ENCODE results near the gene GDF10.

The GDF10 gene

GRCh38 chr10:47261121-47261520 is 38.9 kb upstream of the GDF10 start:
- peaks cover 13% of the 10 kb centered on the region for H3K36me3 Mint-ChIP-seq
- H3K27me3 Mint-ChIP-seq, result no peaks in the 10 kb centered on the region
- H3K4me1 Mint-ChIP-seq (ENCODE audit: low read depth), result peaks cover 95% of the 10 kb centered on the region
- H3K9me3 Mint-ChIP-seq (ENCODE audit: low read depth), result peaks cover 7% of the 10 kb centered on the region
- H3K4me3 Mint-ChIP-seq, result peak overlapping the region; percentile 72
- peak overlapping the region; percentile 99 for H3K27ac Mint-ChIP-seq

DNA sequence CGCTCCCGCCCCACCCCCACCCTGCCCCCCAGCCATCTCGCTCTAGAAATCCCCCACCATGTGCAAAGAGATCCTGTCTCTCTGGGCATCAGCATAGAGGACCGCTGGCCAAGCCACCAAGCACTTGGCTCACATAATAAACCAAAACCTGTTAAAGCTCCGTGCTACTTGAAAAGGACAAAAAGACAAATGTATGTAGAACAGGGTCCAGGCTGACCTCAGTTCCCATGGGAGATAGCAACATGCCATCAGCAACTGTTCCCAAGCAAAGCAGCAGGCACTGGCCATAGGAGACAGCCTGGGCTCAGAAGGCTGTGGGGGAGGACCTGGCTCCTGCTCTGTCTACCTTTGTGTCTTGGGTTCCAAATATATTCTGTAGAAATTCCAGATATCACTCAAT is 38.4 kb upstream of the GDF10 start:
- Mint-ChIP-seq H3K4me1 (ENCODE audit: low read depth) (peaks cover 95% of the 10 kb centered on the region), H3K27ac (peak overlapping the region; percentile 99), H3K9me3 (ENCODE audit: low read depth) (peaks cover 7% of the 10 kb centered on the region), H3K27me3 (no peaks in the 10 kb centered on the region), H3K36me3 (peaks cover 13% of the 10 kb centered on the region), H3K4me3 (peak overlapping the region; percentile 72)

DNA sequence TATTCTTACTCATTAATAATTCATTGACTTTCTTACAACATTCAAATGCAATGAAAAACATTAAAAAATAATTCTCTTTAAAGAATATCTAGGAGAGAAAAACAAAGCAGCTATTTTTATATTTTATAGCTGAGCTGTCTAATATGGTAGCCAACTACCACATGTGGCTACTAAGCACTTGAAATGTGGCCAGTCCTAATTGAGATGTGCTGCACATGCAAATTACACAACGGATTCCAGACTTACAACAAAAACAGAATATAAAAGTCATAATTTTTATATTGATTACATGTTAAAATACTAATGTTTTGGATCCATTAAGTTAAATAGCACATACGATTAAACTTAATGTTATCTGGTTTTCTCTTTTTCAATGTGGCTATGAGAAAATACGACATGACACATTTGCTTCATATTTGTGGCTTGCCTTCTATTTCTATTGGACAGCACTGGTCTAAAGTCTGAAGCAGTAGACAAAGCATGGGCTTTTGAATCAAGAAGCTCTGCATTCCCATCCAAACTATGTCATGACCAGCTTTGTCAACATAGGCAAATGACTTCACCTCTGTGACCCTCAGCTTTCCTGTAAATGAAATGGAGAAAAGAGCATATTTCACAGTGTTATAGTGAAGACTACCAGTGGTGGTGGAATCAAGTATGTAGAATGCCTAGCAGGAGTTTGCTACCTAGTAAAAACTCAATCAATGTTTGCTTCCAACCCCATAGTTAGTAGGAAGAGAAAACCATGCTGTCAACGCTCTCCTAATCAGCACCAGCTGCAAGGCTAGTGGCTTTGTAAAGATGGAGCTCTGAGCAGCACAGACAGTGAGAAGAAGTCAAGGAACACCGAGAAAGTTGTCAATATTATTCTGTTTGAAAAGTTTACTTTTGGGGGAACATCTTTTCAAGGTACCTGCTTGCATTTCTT is 37.1 kb upstream of the GDF10 start:
- Mint-ChIP-seq H3K27me3 (no peaks in the 10 kb centered on the region), H3K36me3 (peaks cover 20% of the 10 kb centered on the region), H3K4me3 (no peak overlapping the region), H3K4me1 (ENCODE audit: low read depth) (peaks cover 93% of the 10 kb centered on the region), H3K9me3 (ENCODE audit: low read depth) (no peaks in the 10 kb centered on the region), H3K27ac (peak overlapping the region; percentile 99)

DNA sequence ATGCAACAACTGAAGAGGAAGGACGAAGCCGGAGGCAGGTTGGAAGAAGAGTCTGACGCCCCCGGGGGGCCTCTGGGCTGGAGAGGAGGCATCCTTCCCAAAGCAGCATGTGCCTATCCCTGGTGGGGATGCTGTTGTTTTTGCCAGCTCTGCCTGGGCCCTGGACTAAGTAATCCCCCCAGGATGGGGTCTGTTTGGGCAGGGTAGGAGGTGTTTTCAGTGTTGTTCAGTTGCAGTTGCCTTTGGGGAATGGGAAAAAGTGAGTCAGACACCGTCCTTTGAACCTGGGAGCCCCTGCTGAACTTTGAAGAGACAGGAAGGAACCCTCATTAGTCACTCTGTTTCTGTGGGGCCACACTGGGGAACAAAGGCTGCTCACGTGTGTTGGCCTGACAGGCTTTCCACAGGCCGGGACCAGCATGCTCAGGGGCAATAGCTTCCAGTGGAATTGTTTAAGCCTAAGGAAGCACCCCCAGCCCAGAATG is 35.2 kb upstream of the GDF10 start:
- Mint-ChIP-seq H3K4me3 (peak overlapping the region; percentile 62), H3K4me1 (ENCODE audit: low read depth) (peaks cover 87% of the 10 kb centered on the region)

DNA sequence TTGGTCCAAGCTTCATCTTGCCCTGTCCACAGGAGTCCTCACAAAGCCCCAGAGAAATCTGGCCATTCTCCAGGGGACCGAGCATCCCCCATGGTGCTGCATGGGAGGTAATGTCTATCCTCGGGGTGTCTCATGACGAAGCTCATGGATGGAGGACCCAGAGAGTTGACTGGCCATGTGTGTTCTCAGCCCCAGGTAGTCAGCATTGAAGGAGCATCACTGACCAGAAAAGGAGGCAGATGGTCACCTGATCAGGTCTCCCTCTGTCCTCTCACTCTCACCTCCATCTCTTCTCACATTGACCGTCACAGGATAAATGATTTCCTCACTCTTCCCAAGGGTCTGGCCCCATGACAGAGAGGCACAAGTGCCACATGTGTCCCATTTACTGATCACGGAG is 33.4 kb upstream of the GDF10 start:
- Mint-ChIP-seq H3K27ac (peak overlapping the region; percentile 95), H3K27me3 (no peaks in the 10 kb centered on the region), H3K4me1 (ENCODE audit: low read depth) (peaks cover 78% of the 10 kb centered on the region), H3K9me3 (ENCODE audit: low read depth) (no peaks in the 10 kb centered on the region), H3K36me3 (peaks cover 17% of the 10 kb centered on the region), H3K4me3 (no peak overlapping the region)

More for the DNA sequence above, 35.2 kb upstream of the GDF10 start:
- no peaks in the 10 kb centered on the region for H3K9me3 Mint-ChIP-seq (ENCODE audit: low read depth)
- H3K36me3 Mint-ChIP-seq, result peaks cover 20% of the 10 kb centered on the region
- peak overlapping the region; percentile 95 for H3K27ac Mint-ChIP-seq
- H3K27me3 Mint-ChIP-seq, result no peaks in the 10 kb centered on the region

DNA sequence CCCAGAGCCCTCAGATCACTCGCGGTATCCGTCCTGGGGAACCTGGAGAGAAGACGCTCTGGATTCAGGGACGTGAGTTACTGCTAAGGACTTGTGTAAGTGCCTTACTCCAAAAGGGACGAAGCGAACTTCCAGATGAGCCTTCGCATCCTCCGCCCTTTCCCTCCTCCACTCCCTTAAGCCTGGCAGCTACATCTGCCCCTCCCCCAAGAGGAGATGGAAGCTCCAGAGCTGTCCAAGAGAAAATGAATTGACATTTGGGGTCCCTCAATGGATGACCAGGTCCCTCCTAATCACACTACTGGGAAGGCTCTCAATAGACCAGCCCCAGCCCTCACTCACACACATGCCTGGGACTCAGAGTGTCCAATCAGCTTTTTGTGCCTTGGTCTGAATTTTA is 31.3 kb upstream of the GDF10 start:
- Mint-ChIP-seq H3K36me3 (peaks cover 19% of the 10 kb centered on the region), H3K4me1 (ENCODE audit: low read depth) (peaks cover 63% of the 10 kb centered on the region), H3K9me3 (ENCODE audit: low read depth) (no peaks in the 10 kb centered on the region), H3K4me3 (no peak overlapping the region), H3K27me3 (no peaks in the 10 kb centered on the region), H3K27ac (peak overlapping the region; percentile 31)

GRCh38 chr10:47269294-47269693 is 30.7 kb upstream of the GDF10 start:
- Mint-ChIP-seq H3K27me3 (no peaks in the 10 kb centered on the region), H3K9me3 (ENCODE audit: low read depth) (no peaks in the 10 kb centered on the region), H3K4me1 (ENCODE audit: low read depth) (peaks cover 57% of the 10 kb centered on the region), H3K36me3 (peaks cover 17% of the 10 kb centered on the region), H3K27ac (peak overlapping the region; percentile 71), H3K4me3 (peak overlapping the region; percentile 0)

DNA sequence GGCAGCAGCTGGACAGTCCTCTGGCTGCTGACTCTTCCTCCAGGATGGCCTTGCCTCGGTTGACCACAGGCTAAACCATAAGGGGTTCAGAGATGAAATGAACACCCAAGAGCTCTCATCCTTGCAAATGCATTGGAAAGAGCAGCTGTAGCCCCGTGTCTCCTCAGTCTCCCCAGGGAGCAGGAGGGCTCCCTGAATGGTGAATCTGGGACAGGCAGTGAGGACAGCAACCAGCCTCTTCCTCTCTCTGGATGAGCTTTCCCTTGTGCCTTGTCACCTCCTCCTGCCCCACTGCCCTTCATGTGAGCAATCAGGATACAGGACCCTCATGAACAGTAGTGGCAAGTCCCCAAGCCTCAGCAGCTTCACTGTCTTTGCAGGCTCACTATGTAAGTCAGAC is 23.9 kb upstream of the GDF10 start:
- H3K9me3 Mint-ChIP-seq (ENCODE audit: low read depth), result no peaks in the 10 kb centered on the region
- H3K4me3 Mint-ChIP-seq, result no peak overlapping the region

GRCh38 chr10:47276576-47277351 is 23.2 kb upstream of the GDF10 start:
- no peaks in the 10 kb centered on the region for H3K27me3 Mint-ChIP-seq
- H3K27ac Mint-ChIP-seq, result peak overlapping the region; percentile 30
- H3K4me1 Mint-ChIP-seq (ENCODE audit: low read depth), result peaks cover 34% of the 10 kb centered on the region
- no peak overlapping the region for H3K4me3 Mint-ChIP-seq
- H3K9me3 Mint-ChIP-seq (ENCODE audit: low read depth), result no peaks in the 10 kb centered on the region
- H3K36me3 Mint-ChIP-seq, result peaks cover 3% of the 10 kb centered on the region

More for the DNA sequence above, 23.9 kb upstream of the GDF10 start:
- H3K36me3 Mint-ChIP-seq, result peaks cover 3% of the 10 kb centered on the region
- peaks cover 36% of the 10 kb centered on the region for H3K4me1 Mint-ChIP-seq (ENCODE audit: low read depth)
- no peak overlapping the region for H3K27ac Mint-ChIP-seq
- H3K27me3 Mint-ChIP-seq, result no peaks in the 10 kb centered on the region

DNA sequence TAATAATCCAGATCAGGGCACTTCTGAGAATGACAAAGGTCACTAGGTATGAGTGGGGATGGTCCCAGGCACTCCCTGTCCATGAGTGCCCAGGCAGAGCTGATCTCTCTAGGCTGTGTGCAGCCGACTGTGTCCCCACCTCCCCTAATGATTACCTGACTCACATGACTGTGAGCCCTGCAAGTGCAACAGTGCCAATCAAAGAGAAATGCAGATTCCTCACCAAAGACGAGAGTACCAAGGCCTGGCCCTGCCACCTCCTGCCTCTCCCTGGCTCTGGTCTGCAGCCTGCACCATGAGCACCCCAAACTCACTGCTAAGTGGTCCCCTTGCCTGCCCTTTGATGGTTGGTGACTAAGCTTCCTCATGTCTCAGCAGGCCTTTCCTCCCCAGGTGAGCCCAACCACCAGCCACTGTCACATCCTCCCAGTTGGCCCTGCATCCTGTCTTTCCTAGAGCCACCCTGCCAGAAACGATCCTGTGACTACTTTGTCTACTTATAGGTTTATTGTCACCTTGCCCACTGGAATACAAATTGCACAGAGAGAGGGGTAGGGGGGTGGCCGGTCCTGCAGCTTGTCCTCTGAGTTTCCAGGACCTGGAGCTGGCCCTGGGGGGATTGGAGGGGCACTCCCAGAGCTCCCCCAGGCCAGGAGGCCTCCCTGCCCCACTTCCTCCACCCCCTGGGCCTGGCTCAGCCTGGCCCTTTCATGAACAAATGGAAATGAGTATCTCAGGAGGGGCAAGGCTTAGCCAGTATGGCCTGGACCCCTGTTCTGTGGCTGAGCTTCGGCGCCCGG is 22.4 kb upstream of the GDF10 start:
- Mint-ChIP-seq H3K36me3 (no peaks in the 10 kb centered on the region), H3K27me3 (no peaks in the 10 kb centered on the region), H3K27ac (peak overlapping the region; percentile 61), H3K4me3 (peak overlapping the region; percentile 38), H3K4me1 (ENCODE audit: low read depth) (peaks cover 36% of the 10 kb centered on the region), H3K9me3 (ENCODE audit: low read depth) (no peaks in the 10 kb centered on the region)

- Mint-ChIP-seq H3K27me3 (no peaks in the 10 kb centered on the region), H3K27ac (no peak overlapping the region), H3K36me3 (no peaks in the 10 kb centered on the region), H3K9me3 (ENCODE audit: low read depth) (no peaks in the 10 kb centered on the region), H3K4me3 (no peak overlapping the region), H3K4me1 (ENCODE audit: low read depth) (peaks cover 36% of the 10 kb centered on the region)
Observed at GRCh38 chr10:47278152-47278473, 21.9 kb upstream of the GDF10 start.

- Mint-ChIP-seq H3K4me3 (no peak overlapping the region), H3K27me3 (no peaks in the 10 kb centered on the region), H3K27ac (no peak overlapping the region), H3K9me3 (ENCODE audit: low read depth) (no peaks in the 10 kb centered on the region), H3K36me3 (no peaks in the 10 kb centered on the region), H3K4me1 (ENCODE audit: low read depth) (peaks cover 39% of the 10 kb centered on the region)
Observed at GRCh38 chr10:47278720-47279119, 21.3 kb upstream of the GDF10 start.

- Mint-ChIP-seq H3K4me3 (no peak overlapping the region), H3K36me3 (no peaks in the 10 kb centered on the region), H3K9me3 (ENCODE audit: low read depth) (no peaks in the 10 kb centered on the region), H3K27me3 (no peaks in the 10 kb centered on the region), H3K27ac (no peak overlapping the region), H3K4me1 (ENCODE audit: low read depth) (peaks cover 39% of the 10 kb centered on the region)
Observed at GRCh38 chr10:47279276-47279675, 20.7 kb upstream of the GDF10 start.

- H3K4me1 Mint-ChIP-seq (ENCODE audit: low read depth), result peaks cover 48% of the 10 kb centered on the region
- H3K4me3 Mint-ChIP-seq, result no peak overlapping the region
- no peak overlapping the region for H3K27ac Mint-ChIP-seq
- H3K9me3 Mint-ChIP-seq (ENCODE audit: low read depth), result no peaks in the 10 kb centered on the region
- H3K36me3 Mint-ChIP-seq, result no peaks in the 10 kb centered on the region
- H3K27me3 Mint-ChIP-seq, result no peaks in the 10 kb centered on the region
Observed at GRCh38 chr10:47282005-47282656, 17.9 kb upstream of the GDF10 start.

Data from activated naive CD8-positive, alpha-beta T cell (primary cell).